ENCODE data around the gene DOK7.

DOK7 gene

DNA sequence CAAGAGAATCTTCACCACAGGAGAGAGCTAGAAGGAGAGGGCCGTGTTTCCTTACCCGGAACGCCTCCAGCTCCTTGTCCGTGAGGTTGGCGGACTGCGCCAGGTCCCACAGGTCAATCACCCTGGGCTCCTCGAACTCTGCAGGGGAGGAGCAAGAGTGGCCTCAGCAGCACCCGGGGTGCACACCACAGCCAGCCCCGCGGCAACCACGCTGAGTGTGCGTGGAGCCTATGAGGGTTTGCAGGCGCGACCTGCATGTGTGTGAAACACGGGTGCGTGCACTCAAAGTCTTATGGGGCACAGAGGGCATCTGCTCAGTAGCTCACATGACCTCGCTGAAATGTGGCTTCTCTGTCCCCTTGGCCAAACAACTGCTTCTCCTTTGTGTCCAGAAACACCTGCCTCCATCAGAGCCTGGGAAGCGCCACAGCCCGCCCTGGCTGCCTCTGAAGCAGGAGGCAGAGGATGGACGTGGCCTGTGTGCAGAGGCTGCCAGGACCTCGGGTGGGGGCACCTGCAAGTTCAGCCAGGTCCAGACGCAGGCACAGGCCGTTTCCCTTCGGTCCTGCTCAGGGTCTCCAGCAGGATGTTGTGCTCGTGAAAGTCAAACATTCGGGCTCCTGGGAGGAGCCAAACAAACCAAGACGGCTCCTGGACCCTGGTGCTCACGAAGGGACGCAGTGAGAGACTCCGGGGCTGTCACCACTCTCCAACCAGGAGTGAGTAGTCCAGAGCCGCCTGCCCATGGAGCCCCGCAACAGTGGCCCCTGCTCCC lies 53.1 kb downstream of the DOK7 start:
- Mint-ChIP-seq H3K36me3 (ENCODE audit: low read depth) (peaks cover 32% of the 10 kb centered on the region), H3K4me1 (ENCODE audit: low read depth) (no peaks in the 10 kb centered on the region)

DNA sequence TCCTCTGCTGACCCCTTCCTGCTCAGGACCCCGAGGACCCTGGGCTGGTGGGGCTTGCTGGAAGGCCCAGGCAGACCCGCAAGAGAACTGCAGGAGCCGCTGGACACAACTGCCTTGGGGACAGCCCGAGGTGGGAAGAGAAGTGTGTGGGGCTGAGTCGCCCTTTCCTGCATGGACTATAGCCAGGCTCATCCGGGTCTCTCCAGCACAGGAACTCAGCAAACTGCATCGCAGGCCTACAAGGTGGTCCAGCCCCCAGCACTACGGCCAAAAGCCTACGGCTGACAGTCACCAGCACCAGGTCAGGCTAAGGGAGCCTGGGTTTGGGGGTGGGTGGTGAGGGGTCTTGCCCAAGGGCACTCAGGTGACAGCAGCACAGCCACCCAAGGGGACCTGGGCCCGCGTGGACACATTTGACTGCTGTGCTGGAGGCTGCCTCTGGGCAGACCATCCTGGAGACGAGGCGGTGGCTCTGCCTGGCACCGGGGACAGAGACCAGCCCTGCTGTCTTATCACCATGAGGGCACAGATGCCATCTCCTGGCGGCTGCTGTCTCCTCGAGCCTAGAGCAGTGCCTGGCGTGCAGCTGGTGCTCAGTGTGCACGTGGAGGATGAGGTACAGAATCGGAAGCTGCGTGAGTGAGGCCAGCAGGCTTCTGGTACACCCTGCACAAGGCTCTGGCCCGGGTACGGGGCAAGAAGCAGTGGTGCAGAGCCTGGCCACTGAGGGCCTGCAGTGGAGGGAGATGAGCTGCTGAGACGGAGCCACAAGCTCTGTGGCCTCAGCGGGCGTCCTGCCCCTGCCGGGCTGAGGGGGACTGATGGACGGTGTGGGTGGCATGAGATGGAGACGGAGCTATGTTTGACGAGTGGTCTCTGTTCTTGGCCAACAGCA lies 54.0 kb downstream of the DOK7 start:
- Mint-ChIP-seq H3K36me3 (ENCODE audit: low read depth) (peaks cover 27% of the 10 kb centered on the region), H3K9me3 (no peaks in the 10 kb centered on the region), H3K27ac (no peak overlapping the region), H3K27me3 (no peaks in the 10 kb centered on the region), H3K4me3 (no peak overlapping the region), H3K4me1 (ENCODE audit: low read depth) (no peaks in the 10 kb centered on the region)

More for the DNA sequence above, 53.1 kb downstream of the DOK7 start:
- no peaks in the 10 kb centered on the region for H3K27me3 Mint-ChIP-seq
- H3K27ac Mint-ChIP-seq, result no peak overlapping the region
- no peaks in the 10 kb centered on the region for H3K9me3 Mint-ChIP-seq
- H3K4me3 Mint-ChIP-seq, result no peak overlapping the region

DNA sequence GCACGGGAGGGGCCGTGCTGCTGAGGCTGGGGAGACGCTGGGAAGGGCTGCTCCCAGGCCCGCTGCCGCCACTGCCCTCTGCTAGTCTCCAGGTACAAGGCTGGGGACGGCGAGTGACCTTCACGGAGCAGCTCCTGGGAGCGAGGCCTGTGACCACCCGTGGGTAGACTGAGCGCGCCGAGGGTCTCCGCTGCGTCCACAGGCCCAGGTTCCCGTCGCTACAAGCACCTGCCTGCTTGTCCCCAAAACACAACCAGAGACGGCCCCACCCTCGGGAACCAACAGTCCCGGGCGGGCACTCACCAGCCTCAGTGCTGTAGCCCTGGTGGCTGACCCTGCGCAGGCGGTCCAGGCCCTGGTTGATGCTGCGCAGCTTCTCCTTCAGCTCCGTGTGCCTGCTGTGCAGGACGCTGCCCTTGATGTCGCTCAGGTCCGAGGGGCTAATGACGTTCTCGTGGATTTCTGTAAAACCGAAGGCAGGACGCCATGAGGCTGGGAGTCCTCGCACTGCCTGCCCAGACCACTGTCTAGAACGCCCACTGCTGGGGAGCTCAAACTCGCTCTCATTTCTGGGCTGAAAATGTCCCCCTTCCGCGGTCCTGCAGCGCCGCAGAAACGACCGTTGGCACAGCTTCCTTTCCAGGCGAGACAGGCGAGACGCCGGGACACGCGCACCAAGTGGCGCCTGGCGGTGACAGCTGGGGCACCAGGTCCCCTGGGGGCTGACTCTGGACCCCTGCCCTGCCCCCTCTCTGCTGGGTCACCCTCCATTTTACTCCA lies 54.8 kb downstream of the DOK7 start:
- Mint-ChIP-seq H3K4me3 (no peak overlapping the region), H3K9me3 (no peaks in the 10 kb centered on the region), H3K36me3 (ENCODE audit: low read depth) (peaks cover 18% of the 10 kb centered on the region), H3K4me1 (ENCODE audit: low read depth) (no peaks in the 10 kb centered on the region), H3K27ac (no peak overlapping the region), H3K27me3 (no peaks in the 10 kb centered on the region)

DNA sequence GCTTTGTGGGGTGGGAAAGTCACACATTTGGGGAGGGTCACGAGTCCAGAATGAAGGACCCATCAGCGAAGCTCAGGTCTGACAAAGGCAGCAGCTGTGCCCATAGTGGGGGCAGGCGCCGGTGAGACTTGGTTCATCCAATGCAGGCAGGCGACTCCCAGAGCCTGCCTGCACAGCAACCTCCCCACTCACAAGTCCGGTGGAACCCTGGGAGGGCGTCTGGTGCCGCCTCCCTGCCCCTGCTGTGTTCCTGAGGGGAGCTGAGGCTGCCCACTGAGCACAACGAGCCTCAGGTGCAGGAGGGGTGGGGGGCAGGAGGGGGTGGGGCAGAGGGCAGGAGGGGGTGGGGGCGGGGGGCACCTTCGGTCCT lies 55.4 kb downstream of the DOK7 start:
- no peak overlapping the region for H3K4me3 Mint-ChIP-seq
- no peaks in the 10 kb centered on the region for H3K4me1 Mint-ChIP-seq (ENCODE audit: low read depth)
- H3K27ac Mint-ChIP-seq, result no peak overlapping the region
- no peaks in the 10 kb centered on the region for H3K27me3 Mint-ChIP-seq
- peaks cover 13% of the 10 kb centered on the region for H3K36me3 Mint-ChIP-seq (ENCODE audit: low read depth)
- no peaks in the 10 kb centered on the region for H3K9me3 Mint-ChIP-seq

DNA sequence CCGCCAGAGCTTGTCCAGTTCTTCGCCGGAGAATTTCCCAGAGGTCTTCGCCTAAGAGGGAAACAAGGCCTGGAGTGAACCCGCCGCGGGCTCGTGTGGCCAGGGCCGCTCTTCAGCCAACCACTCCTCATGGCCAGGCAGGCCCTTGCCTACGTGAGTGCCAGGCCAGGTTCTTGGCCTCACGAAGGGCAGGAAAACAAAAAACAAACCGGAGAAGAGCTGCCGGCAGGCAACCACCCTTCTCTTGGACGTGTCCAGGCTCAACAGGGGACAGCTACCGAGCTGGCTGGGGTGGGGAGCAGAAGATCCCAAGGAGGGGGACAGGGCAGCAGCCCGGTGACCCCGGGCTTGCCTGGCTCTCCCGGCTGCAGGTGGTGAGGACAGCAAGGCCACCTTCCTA lies 55.8 kb downstream of the DOK7 start:
- H3K4me1 Mint-ChIP-seq (ENCODE audit: low read depth), result no peaks in the 10 kb centered on the region
- H3K27ac Mint-ChIP-seq, result no peak overlapping the region
- peaks cover 8% of the 10 kb centered on the region for H3K36me3 Mint-ChIP-seq (ENCODE audit: low read depth)
- H3K9me3 Mint-ChIP-seq, result no peaks in the 10 kb centered on the region
- H3K27me3 Mint-ChIP-seq, result no peaks in the 10 kb centered on the region
- no peak overlapping the region for H3K4me3 Mint-ChIP-seq

DNA sequence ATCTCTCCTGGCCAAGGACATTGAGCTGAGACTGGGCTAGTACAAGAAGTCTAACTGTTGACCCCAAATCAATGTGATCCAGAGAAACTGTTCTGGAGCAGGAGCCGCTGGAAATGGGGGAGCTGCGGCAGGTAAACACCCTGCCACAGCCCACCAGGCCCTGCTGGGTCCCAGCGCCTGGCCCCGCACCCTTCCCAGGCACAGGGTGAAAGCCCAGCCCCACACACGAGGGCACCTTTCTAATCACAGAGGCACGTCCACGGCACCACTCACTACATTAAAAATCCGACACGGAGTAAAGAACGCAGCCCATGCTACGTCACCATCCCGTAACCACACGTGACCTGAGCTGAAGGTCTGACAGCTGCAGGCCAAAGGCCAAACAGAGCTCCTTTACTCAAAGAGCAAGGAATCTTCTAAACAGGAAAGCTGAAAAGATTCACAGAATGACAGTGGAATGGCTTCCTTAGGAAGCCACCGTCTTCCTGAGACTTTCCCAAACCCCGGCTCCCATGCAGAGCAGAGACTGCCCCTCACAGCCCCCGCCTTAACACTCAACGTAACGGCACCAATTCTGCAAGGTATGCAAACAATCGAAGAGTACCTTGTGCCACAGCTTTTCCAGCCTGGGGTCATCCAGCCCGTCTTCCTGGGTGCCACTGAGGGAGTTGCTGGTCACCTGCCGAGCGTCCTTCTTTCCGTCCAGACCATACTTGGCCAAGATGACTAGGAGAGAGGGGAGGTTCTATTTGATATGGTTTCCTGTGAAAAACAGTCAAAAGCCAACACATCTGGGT lies 56.6 kb downstream of the DOK7 start:
- Mint-ChIP-seq H3K9me3 (no peaks in the 10 kb centered on the region), H3K27me3 (no peaks in the 10 kb centered on the region), H3K4me1 (ENCODE audit: low read depth) (no peaks in the 10 kb centered on the region), H3K4me3 (no peak overlapping the region), H3K36me3 (ENCODE audit: low read depth) (peaks cover 7% of the 10 kb centered on the region), H3K27ac (no peak overlapping the region)

DNA sequence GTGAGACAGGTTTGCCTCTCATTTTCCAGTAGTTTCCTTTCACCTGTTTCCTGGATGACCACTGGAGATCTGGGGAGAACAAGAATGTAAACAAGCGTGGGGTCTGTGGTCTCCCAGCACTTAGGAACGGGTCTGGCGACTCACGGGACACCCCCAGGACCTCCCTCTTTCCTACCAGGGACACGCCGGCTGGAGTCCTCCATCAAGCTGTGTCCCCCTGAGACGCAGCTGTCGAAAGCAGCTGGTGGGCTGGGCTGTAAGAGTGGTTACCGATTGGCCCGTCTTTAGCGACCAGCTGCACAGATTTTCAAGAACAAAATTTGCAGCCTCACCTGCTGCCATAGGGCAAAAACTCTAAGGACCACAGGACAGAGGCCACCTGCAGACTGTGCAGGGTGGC lies 57.2 kb downstream of the DOK7 start:
- Mint-ChIP-seq H3K27ac (no peak overlapping the region), H3K36me3 (ENCODE audit: low read depth) (peaks cover 10% of the 10 kb centered on the region), H3K9me3 (no peaks in the 10 kb centered on the region), H3K27me3 (no peaks in the 10 kb centered on the region), H3K4me1 (ENCODE audit: low read depth) (no peaks in the 10 kb centered on the region), H3K4me3 (no peak overlapping the region)

DNA sequence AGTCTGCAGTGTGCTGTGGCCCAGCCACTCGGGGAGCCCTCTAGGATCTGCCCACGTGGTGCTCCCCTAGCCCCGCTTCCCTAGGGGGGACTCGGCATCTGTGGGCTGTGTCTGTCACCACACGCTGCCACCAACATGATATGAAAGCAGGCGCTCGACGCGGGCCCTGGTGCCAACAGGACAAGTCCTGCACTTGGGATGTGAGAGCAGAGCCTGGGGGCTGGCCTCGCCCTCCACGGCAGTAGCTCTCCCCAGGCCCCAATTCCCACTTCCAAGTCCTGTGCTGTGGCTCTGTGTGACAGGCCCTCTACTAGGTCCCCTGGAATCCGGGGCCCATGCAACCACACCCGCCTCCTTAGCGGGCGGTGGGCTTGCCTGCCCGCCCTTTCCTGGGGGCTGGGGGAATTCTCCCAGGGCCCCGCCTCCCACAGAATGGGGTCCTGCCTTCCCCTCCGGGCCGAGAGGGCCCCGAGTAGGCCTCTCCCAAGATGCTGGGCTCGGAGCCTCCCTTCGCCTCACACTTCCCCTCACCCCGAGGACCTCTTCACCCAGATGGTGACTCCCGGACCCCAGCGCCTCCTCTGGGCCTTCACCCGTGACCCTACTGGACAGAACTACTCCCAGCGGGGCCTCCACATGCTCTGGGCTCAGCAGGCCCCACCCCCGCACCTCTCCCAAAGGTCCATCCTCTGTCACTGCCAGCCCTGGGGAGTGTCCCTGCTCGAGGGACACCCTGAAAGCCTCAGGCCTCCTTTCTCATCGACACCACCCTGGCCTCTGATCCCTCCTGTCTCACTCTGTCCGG lies 57.9 kb downstream of the DOK7 start:
- H3K4me3 Mint-ChIP-seq, result no peak overlapping the region
- H3K36me3 Mint-ChIP-seq (ENCODE audit: low read depth), result peaks cover 10% of the 10 kb centered on the region
- no peak overlapping the region for H3K27ac Mint-ChIP-seq
- H3K27me3 Mint-ChIP-seq, result no peaks in the 10 kb centered on the region
- no peaks in the 10 kb centered on the region for H3K9me3 Mint-ChIP-seq
- H3K4me1 Mint-ChIP-seq (ENCODE audit: low read depth), result no peaks in the 10 kb centered on the region

DNA sequence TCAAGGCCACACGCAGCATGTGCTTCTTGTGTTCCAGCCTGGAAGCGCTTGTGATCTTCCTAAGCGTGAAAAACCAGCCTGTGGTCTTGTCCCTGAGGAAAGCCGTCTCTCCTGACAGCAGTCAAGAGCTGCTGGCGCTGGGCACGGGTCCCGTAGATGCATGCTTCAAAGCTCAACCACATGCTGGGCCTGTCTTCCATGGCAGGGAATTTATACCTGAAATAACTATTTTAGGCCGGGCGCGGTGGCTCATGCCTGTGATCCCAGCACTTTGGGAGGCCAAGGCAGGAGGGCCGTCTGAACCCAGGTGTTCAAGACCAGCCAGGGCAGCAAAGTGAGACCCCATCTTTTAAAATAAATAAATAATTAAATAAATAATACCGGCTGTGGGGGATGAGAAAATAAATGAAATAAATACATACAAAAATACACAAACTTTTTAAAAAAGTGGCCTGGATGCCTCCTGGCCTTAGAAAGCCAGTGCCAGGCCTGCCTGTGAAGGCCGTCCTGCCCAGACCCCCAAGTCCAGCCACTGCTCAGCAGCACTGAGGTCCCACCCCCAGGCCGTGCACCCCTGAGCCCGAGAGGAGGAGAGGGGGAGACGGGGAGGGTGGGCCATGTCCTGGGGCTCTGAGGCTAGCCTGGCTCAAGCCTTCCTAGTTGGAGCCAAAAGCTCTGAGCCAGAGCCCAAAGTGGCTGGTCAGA lies 58.7 kb downstream of the DOK7 start:
- no peak overlapping the region for H3K4me3 Mint-ChIP-seq
- H3K36me3 Mint-ChIP-seq (ENCODE audit: low read depth), result peaks cover 10% of the 10 kb centered on the region
- H3K27me3 Mint-ChIP-seq, result no peaks in the 10 kb centered on the region
- H3K27ac Mint-ChIP-seq, result no peak overlapping the region
- no peaks in the 10 kb centered on the region for H3K4me1 Mint-ChIP-seq (ENCODE audit: low read depth)
- no peaks in the 10 kb centered on the region for H3K9me3 Mint-ChIP-seq

DNA sequence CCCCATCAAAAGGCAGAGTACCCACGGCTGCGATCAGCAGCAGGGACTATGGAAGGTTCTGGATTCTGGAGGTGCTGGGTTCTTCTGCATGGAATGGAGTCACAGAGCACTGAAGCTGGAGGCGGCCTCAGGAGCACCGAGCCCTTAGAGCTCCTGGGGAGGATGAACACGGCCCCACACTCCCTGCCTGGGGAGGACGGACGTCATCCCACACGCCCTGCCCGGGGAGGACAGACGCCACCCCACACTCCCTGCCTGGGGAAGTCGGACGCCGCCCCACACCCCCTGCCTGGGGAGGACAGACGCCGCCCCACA lies 59.2 kb downstream of the DOK7 start:
- Mint-ChIP-seq H3K4me3 (no peak overlapping the region), H3K27me3 (no peaks in the 10 kb centered on the region), H3K27ac (no peak overlapping the region), H3K36me3 (ENCODE audit: low read depth) (peaks cover 8% of the 10 kb centered on the region), H3K9me3 (no peaks in the 10 kb centered on the region), H3K4me1 (ENCODE audit: low read depth) (no peaks in the 10 kb centered on the region)

DNA sequence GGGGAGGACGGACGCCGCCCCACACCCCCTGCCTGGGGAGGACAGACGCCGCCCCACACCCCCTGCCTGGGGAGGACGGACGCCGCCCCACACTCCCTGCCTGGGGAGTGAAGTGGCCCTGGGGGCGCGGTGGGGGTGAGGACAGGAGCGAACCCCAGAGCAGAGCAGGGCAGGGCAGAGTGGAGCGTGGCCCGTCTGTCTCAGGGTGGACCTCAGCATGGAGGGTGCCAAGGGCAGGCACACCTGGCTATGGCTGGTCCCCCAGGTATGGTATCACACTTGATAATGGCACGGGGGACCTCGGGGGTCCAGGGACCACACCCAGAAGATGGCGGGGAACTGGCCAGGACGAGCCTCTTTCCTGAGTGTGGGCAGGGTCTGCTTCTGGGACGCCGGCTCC lies 59.5 kb downstream of the DOK7 start:
- Mint-ChIP-seq H3K36me3 (ENCODE audit: low read depth) (peaks cover 5% of the 10 kb centered on the region), H3K27me3 (no peaks in the 10 kb centered on the region), H3K4me3 (no peak overlapping the region), H3K4me1 (ENCODE audit: low read depth) (no peaks in the 10 kb centered on the region), H3K9me3 (no peaks in the 10 kb centered on the region), H3K27ac (no peak overlapping the region)

DNA sequence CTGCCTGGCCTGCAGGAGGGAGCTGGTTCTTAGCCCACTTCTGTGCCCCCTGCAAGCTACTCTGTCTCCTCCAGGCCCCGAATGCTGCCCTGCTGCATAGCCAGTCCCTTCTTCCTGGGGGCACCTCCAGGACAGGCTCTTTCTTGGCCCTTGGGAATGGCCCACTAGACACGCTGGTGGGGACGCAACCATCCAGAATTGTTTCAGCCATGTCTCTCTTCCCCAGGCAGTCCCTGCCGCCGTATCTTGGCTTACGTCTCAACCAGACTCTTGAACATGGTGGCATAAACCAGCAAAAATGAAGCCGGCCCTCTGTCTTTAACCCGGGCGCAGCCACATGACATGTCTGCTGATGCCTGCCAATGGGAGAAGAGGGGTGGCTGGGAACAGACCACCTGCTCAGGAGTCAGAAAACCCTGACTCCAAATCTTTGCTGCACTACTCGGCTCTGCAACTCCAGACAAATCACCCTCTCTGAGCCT lies 60.1 kb downstream of the DOK7 start:
- no peak overlapping the region for H3K27ac Mint-ChIP-seq
- H3K4me3 Mint-ChIP-seq, result no peak overlapping the region
- H3K36me3 Mint-ChIP-seq (ENCODE audit: low read depth), result peaks cover 7% of the 10 kb centered on the region
- no peaks in the 10 kb centered on the region for H3K9me3 Mint-ChIP-seq
- H3K27me3 Mint-ChIP-seq, result no peaks in the 10 kb centered on the region
- H3K4me1 Mint-ChIP-seq (ENCODE audit: low read depth), result peaks cover 4% of the 10 kb centered on the region

DNA sequence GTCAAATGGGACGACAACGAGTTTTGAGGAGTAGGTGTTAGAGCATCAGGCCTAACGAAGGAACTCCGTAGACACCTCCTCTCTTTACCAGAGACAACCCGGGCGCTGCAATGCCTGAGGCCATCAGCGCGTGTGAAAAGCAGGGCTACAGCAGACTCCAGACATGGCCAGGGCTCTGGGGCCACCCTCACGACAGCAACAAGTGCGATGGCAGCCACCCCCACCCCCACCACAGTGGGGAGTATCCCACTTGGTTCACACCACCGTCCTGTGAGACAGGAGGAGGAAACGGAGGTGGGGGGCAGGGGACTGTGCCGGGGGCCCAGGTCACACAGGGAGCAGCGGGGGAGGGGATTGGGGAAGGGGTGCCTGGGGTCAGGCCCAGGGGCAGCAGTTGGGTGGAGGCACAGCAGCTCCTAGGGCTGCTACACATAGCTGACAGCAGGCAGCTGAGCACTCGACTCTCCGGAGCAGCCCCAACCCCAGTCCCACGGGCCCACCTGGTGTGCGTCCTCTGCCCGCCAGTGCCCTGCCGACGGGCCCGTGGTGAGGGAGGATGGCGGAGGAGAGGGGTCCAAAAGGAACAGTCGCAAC lies 60.6 kb downstream of the DOK7 start:
- Mint-ChIP-seq H3K36me3 (ENCODE audit: low read depth) (peaks cover 8% of the 10 kb centered on the region), H3K4me1 (ENCODE audit: low read depth) (peaks cover 6% of the 10 kb centered on the region), H3K27ac (no peak overlapping the region), H3K4me3 (no peak overlapping the region), H3K27me3 (no peaks in the 10 kb centered on the region), H3K9me3 (no peaks in the 10 kb centered on the region)
